K562 (cell line): ENCODE results near the gene CARMIL1. TPM values are rescaled to one million over a fixed set of nuclear protein-coding genes. Genes with fewer than 3 reads are reported as not detected.

ENCODE experiments used
- ATAC-seq: fragments of 200-7000 bp; cut with Tn5 transposase; 3 replicates; pipeline ENCODE4 v1.9.1; 2020; ENCODE audit warnings: moderate library complexity
- BruUV-seq: library from RNA; stranded (reverse); fragments of 400-500 nt; replicated peaks from 2 replicates; lab custom pipeline; 2021; lab: Mats Ljungman, UMichigan
- CTCF ChIA-PET: fragments of 300-600 bp; formaldehyde crosslinking; extraction: SDS; loops from one replicate; lab custom pipeline; 2021; ENCODE audit warnings: low intra/inter-chr PET ratio; lab: Yijun Ruan, JAX
- POLR2A ChIA-PET: fragments of 300-600, 350-650 bp; sonication (Branson Sonifier 250); formaldehyde crosslinking; extraction: SDS; loops from one replicate; lab custom pipeline; 2021; ENCODE audit warnings: antibody characterized with exemption, inconsistent platforms; lab: Yijun Ruan, JAX
- DNase-seq, 4 experiments: peaks; one replicate each; pipeline versions ENCODE4 v3.0.0 to v3.0.0-alpha.2; 2011 to 2018; ENCODE audit warnings: low spot score in 3 of 4, mixed read lengths in 3 of 4; ENCODE audit errors: extremely low read depth in 1 of 4
- FAIRE-seq: peaks from 2 replicates; lab custom pipeline; 2011; peaks lifted over from hg19 to GRCh38; lab: Jason Lieb, UNC
- H2AFZ ChIP-seq: 2 replicates; pipeline ENCODE4 v1.6.0; 2011; ENCODE audit warnings: low read depth, low read length, control low read depth, inconsistent platforms
- H3K27ac ChIP-seq: fragments of 200-600 bp; 3 replicates; pipeline ENCODE4 v1.8.0; 2011; ENCODE audit warnings: low read depth, mild to moderate bottlenecking, control low read depth, inconsistent platforms, low read length, moderate library complexity, mixed read lengths; ENCODE audit errors: extremely low read depth
- H3K27me3 ChIP-seq, 2 experiments: fragments of 300-600 bp in 1 of 2; 2 replicates in 1 of 2; 3 replicates in 1 of 2; pipeline versions ENCODE4 v1.6.0 to v1.8.0; 2011; ENCODE audit warnings: inconsistent platforms in 2 of 2, low read length in 2 of 2, mild to moderate bottlenecking in 1 of 2, mixed read lengths in 1 of 2, moderate library complexity in 1 of 2; ENCODE audit not compliant: control insufficient read depth in 2 of 2, insufficient read depth in 2 of 2
- H3K36me3 ChIP-seq: fragments of 300-600 bp; 3 replicates; pipeline ENCODE4 v1.8.0; 2011; ENCODE audit warnings: mild to moderate bottlenecking, low read length, inconsistent platforms; ENCODE audit not compliant: control insufficient read depth, insufficient read depth
- H3K4me1 ChIP-seq, 2 experiments: fragments of 200-600 bp in 1 of 2; replicated peaks in 1 of 2; 2 replicates in 1 of 2; 3 replicates in 1 of 2; pipeline versions ENCODE4 v1.5.1 to v1.8.0; 2011; ENCODE audit warnings: inconsistent platforms in 2 of 2, low read length in 2 of 2, mild to moderate bottlenecking in 1 of 2, mixed read lengths in 1 of 2, moderate library complexity in 1 of 2; ENCODE audit not compliant: control insufficient read depth in 2 of 2, insufficient read depth in 2 of 2
- H3K4me2 ChIP-seq: 2 replicates; pipeline ENCODE4 v1.6.1; 2011; ENCODE audit warnings: low read length, control low read depth, inconsistent platforms, mixed read lengths; ENCODE audit not compliant: insufficient read depth
- H3K4me3 ChIP-seq: fragments of 200-600 bp; sonication (generic), shearing (Covaris generic); 2 replicates; pipeline ENCODE4 v1.5.1; 2016; ENCODE audit warnings: control low read depth, inconsistent platforms
- H3K79me2 ChIP-seq: fragments of 200-600 bp; 3 replicates; pipeline ENCODE4 v1.8.0; 2011; ENCODE audit warnings: low read length, inconsistent platforms; ENCODE audit not compliant: control insufficient read depth, insufficient read depth
- H3K9ac ChIP-seq, 2 experiments: 2 replicates each; pipeline versions ENCODE4 v1.6.0 to v1.6.1; 2011; ENCODE audit warnings: low read depth in 2 of 2, low read length in 2 of 2, control low read depth in 1 of 2, inconsistent platforms in 1 of 2, mild to moderate bottlenecking in 1 of 2, mixed read lengths in 1 of 2; ENCODE audit not compliant: insufficient read depth in 1 of 2
- H3K9me1 ChIP-seq: one replicate; pipeline ENCODE4 v1.6.0; 2011; ENCODE audit warnings: inconsistent platforms, mild to moderate bottlenecking, low read length, moderate library complexity; ENCODE audit not compliant: control insufficient read depth, insufficient read depth
- H3K9me3 ChIP-seq: replicated peaks from 2 replicates; pipeline ENCODE4 v1.5.1; 2011; ENCODE audit warnings: low read depth, low read length, inconsistent platforms; ENCODE audit not compliant: control insufficient read depth, insufficient read depth
- H4K20me1 ChIP-seq: replicated peaks from 2 replicates; pipeline ENCODE4 v1.6.1; 2011; ENCODE audit warnings: low read length, inconsistent platforms, mixed read lengths; ENCODE audit not compliant: control insufficient read depth, insufficient read depth
- ARNT ChIP-seq, 2 experiments: fragments of 450-650 bp; IDR thresholded peaks; 2 replicates each; pipeline ENCODE4 v1.6.1; 2016; ENCODE audit warnings: mild to moderate bottlenecking in 1 of 2
- BCOR ChIP-seq: fragments of 450-650 bp; IDR thresholded peaks from 2 replicates; pipeline ENCODE4 v1.6.1; 2016
- DACH1 ChIP-seq: fragments of 450-650 bp; IDR thresholded peaks from 2 replicates; pipeline ENCODE4 v1.6.1; 2018; ENCODE audit not compliant: partially characterized antibody
- HDAC2 ChIP-seq: fragments of 450-650 bp; IDR thresholded peaks from 2 replicates; pipeline ENCODE4 v1.6.1; 2016; ENCODE audit warnings: mild to moderate bottlenecking
- PCBP2 ChIP-seq: fragments of 200-400 bp; formaldehyde crosslinking; IDR thresholded peaks from 2 replicates; pipeline ENCODE4 v1.6.1; 2018; ENCODE audit warnings: low read length, low read depth, mild to moderate bottlenecking, moderate library complexity; ENCODE audit not compliant: poor library complexity, severe bottlenecking
- PHB2 ChIP-seq: fragments of 450-650 bp; IDR thresholded peaks from 2 replicates; pipeline ENCODE4 v1.6.1; 2017; ENCODE audit warnings: low read depth
- RAD51 ChIP-seq: fragments of 450-650 bp; IDR thresholded peaks from 2 replicates; pipeline ENCODE4 v1.7.1; 2016; ENCODE audit warnings: low read depth, mild to moderate bottlenecking, borderline replicate concordance
- RBM17 ChIP-seq: fragments of 200-400 bp; formaldehyde crosslinking; IDR thresholded peaks from 2 replicates; pipeline ENCODE4 v1.6.1; 2017; ENCODE audit warnings: low read depth, mild to moderate bottlenecking, low read length, borderline replicate concordance
- TAF15 ChIP-seq: fragments of 200-400 bp; formaldehyde crosslinking; IDR thresholded peaks from 2 replicates; pipeline ENCODE4 v1.6.1; 2017; ENCODE audit warnings: mild to moderate bottlenecking, low read depth, low read length, moderate library complexity
- TFAM ChIP-seq: fragments of 250-450 bp; sonication (Bioruptor Pico); conservative IDR thresholded peaks from 2 replicates; pipeline ENCODE4 v1.5.0; 2021; ENCODE audit warnings: mild to moderate bottlenecking, moderate library complexity
- ZNF184 ChIP-seq: sonication (generic); formaldehyde crosslinking; IDR thresholded peaks from 2 replicates; pipeline ENCODE4 v1.5.0; 2020; ENCODE audit warnings: missing genetic modification reagents
- ZNF324 ChIP-seq: fragments of 250-450 bp; sonication (Bioruptor Pico); IDR thresholded peaks from 2 replicates; pipeline ENCODE4 v1.4.0; 2020; ENCODE audit warnings: mild to moderate bottlenecking
- WGBS: fragments of 100-300 bp; shearing (Covaris generic); methylation state at CpG from one replicate; pipeline ENCODE4 v1.1.6; 2016; ENCODE audit warnings: low coverage, mixed read lengths; ENCODE audit not compliant: insufficient coverage; ENCODE audit errors: missing lambda C conversion rate; 5-methylcytosine and 5-hydroxymethylcytosine counted together
- in situ Hi-C: fragments of 300-500 bp; cut with MboI; formaldehyde crosslinking; loops from 4 replicates; pipeline ENCODE4 v1.15.0; 2018; ENCODE audit warnings: inconsistent platforms, mixed read lengths
- intact Hi-C: fragments of 100-400 bp; cut with micrococcal nuclease; formaldehyde crosslinking; loops from 2 replicates; pipeline ENCODE4 v1.14.2; 2022
- polyA plus RNA-seq, 8 experiments: library from polyadenylated mRNA; depleted of rRNA in 4 of 8; stranded (reverse) in 5 of 8; unstranded in 3 of 8; fragments of >200 nt; fragmentation: Nextera tagmentation in 2 of 8; fragmentation: Illumina TruSeq in 1 of 8; extraction: Ambion mirVana in 2 of 8; extraction: Trizol in 1 of 8; gene quantifications; 2 replicates each; pipeline versions ENCODE4 v1.2.1 to v1.2.3, GENCODE V29; 2011 to 2014; ENCODE audit warnings: inconsistent platforms in 1 of 8, missing spikeins in 1 of 8
- total RNA-seq, 7 experiments: library from RNA; depleted of rRNA in 6 of 7; stranded (reverse); fragments of >200 nt in 6 of 7; fragmentation: Illumina TruSeq in 2 of 7; extraction: Trizol in 2 of 7; gene quantifications; 2 replicates each; pipeline versions ENCODE4 v1.2.1 to v1.2.3, GENCODE V29; 2011 to 2021; ENCODE audit warnings: low replicate concordance in 1 of 7
- TF ChIP-seq, protein P1 (sequence below): fragments of 250-450 bp; sonication (Bioruptor Pico); IDR thresholded peaks from 2 replicates; pipeline ENCODE4 v1.5.0; 2020; ENCODE audit warnings: mild to moderate bottlenecking, borderline replicate concordance
- TF ChIP-seq, protein P2 (sequence below): fragments of 450-650 bp; formaldehyde crosslinking; IDR thresholded peaks from 2 replicates; pipeline ENCODE4 v1.4.0; 2022; ENCODE audit warnings: mild to moderate bottlenecking, moderate library complexity

Gene CARMIL1
- total and polyA plus RNA-seq, 9 of the 15 experiments (the other 6 are each of a cell fraction or from before 2014, with no cell fraction given): 0.04 to 0.32 (median 0.10) TPM; not detected in 1

DNA sequence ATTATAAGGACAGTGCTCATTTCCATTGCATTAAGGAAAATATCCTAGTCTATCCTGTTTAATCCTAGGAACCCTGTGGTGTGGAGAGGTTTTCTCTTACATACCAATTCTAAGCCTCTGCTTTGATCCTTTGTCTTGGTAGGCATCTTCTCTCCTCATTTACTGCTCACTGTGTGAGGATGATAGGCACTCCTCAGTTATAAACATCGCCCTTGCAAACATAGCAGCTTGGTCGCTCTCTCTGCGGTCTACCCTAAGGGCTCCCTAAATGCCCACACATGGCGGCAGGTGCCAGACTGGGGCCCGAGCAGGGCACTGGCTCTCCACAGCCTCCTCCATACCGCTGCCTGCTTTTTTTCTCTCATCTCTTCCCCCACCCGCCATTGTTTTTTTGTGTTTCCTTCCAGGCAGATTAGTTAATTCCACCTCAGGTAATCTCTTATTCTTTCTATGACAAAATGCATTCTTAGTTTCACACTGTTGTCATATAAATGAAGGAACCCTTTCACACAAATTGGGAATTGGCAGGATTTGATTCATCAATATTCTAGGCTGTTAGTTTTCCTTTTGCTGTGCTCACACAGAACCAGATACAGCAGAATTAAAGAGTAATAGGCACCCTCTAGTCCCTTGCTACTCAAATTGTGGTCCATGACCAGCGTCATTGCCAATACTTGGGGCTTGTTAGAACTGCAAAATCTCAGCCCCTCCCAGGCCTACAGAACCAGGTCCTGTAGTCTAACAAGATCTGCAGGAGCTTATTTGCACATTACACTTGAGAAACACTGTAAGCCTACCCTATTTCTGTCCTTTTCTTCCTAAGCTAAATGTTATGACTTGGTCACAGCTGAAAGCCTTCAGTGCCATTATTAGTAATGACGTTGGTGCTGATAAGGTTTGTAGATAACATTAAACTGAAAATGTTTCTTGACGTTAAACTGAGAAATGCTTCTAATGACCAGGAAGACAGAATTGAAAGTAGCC is 36.3 kb downstream of the CARMIL1 start (continued):
- TF ChIP-seq ZNF184 (CRISPR knock-in tag) (no peak), RAD51 (no peak)

DNA sequence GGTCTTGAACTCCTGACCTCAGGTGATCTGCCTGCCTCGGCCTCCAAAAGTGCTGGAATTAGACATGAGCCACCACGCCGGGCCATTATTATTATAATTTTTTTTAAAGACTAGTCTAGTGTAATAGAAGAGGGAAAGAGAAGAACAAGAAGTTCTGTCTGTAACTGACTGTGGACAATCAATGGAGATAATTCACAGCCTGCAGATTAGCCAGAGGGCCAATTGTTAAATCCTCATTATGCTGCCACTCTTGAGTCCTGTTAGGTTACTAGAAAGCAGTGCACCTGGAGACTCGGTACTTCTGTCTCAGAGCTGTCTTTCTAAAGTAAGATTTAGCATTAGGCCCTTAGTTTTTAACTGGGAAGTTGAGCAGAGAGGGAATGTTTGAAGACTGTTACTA is 37.5 kb downstream of the CARMIL1 start:
- Histone ChIP-seq H3K4me2 (no peak overlapping the region), H3K27me3 (peaks cover 2 to 12% of the 10 kb centered on the region in 2 experiments; a peak in 4 of 5 replicates), H2AFZ (no peak overlapping the region), H3K27ac (no peak overlapping the region), H3K79me2 (no peaks in the 10 kb centered on the region), H3K9me1 (no peaks in the 10 kb centered on the region), H3K4me3 (no peak overlapping the region), H3K36me3 (no peaks in the 10 kb centered on the region), H3K4me1 (no peaks in the 10 kb centered on the region), H3K9ac (no peak overlapping the region), H4K20me1 (no peaks in the 10 kb centered on the region), H3K9me3 (no peaks in the 10 kb centered on the region)
- FAIRE-seq (no peak), DNase-seq (no peak), ATAC-seq (no peak)
- intact Hi-C loops: no loop called here
- no TSS peak for BruUV-seq
- in situ Hi-C loops: no loop called here
- POLR2A ChIA-PET: no interaction called here
- CTCF ChIA-PET: no interaction called here
- TF ChIP-seq BCOR (no peak), ZNF324 (CRISPR knock-in tag) (no peak), TAF15 (no peak), HDAC2 (no peak), PHB2 (no peak), ARNT (IDR thresholded peaks at IDR 0.05) (no peak), PCBP2 (no peak), TFAM (CRISPR knock-in tag) (no peak), DACH1 (no peak), RBM17 (no peak)
- TF ChIP-seq, protein P1, sequence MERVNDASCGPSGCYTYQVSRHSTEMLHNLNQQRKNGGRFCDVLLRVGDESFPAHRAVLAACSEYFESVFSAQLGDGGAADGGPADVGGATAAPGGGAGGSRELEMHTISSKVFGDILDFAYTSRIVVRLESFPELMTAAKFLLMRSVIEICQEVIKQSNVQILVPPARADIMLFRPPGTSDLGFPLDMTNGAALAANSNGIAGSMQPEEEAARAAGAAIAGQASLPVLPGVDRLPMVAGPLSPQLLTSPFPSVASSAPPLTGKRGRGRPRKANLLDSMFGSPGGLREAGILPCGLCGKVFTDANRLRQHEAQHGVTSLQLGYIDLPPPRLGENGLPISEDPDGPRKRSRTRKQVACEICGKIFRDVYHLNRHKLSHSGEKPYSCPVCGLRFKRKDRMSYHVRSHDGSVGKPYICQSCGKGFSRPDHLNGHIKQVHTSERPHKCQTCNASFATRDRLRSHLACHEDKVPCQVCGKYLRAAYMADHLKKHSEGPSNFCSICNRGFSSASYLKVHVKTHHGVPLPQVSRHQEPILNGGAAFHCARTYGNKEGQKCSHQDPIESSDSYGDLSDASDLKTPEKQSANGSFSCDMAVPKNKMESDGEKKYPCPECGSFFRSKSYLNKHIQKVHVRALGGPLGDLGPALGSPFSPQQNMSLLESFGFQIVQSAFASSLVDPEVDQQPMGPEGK (CRISPR knock-in tag): no peak
- TF ChIP-seq, protein P2, sequence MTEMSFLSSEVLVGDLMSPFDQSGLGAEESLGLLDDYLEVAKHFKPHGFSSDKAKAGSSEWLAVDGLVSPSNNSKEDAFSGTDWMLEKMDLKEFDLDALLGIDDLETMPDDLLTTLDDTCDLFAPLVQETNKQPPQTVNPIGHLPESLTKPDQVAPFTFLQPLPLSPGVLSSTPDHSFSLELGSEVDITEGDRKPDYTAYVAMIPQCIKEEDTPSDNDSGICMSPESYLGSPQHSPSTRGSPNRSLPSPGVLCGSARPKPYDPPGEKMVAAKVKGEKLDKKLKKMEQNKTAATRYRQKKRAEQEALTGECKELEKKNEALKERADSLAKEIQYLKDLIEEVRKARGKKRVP (CRISPR knock-in tag): no peak
- WGBS: 0% methylated on average over 4 of the region's 4 CpGs
